GM21447 (cell line): ENCODE measurements around the gene RPP25L.

Experiments used
- ATAC-seq: cut with Tn5 transposase; IDR thresholded peaks from one replicate; pipeline ENCODE4 v1.9.1; 2021; ENCODE audit not compliant: unreplicated experiment

RPP25L gene

GRCh38 chr9:34612788-34613390, 992 bp upstream of the RPP25L start:
- peak; percentile 55 for ATAC-seq

GRCh38 chr9:34611251-34611810, 566 bp downstream of the RPP25L start:
- ATAC-seq, result peak; percentile 25

GRCh38 chr9:34610434-34611206, 1.3 kb downstream of the RPP25L start:
- no peak for ATAC-seq

GRCh38 chr9:34607331-34607730, 4.6 kb downstream of the RPP25L start:
- no peak for ATAC-seq

- ATAC-seq, result no peak
These were observed 5.0 kb downstream of the RPP25L start for GRCh38 chr9:34606905-34607304.

- no peak for ATAC-seq
These were observed 5.7 kb downstream of the RPP25L start for GRCh38 chr9:34606190-34606589.

GRCh38 chr9:34603610-34604231, 8.2 kb downstream of the RPP25L start:
- no peak for ATAC-seq

- no peak for ATAC-seq
These were observed 9.8 kb downstream of the RPP25L start for GRCh38 chr9:34601937-34602573.

GRCh38 chr9:34600908-34601307, 11.0 kb downstream of the RPP25L start:
- no peak for ATAC-seq

GRCh38 chr9:34599546-34599945, 12.4 kb downstream of the RPP25L start:
- no peak for ATAC-seq

- no peak for ATAC-seq
These were observed 17.7 kb downstream of the RPP25L start for GRCh38 chr9:34594177-34594576.

- no peak for ATAC-seq
These were observed 18.8 kb downstream of the RPP25L start for GRCh38 chr9:34592895-34593601.

GRCh38 chr9:34591917-34592866, 19.7 kb downstream of the RPP25L start:
- ATAC-seq, result no peak

- ATAC-seq, result peak; percentile 67
These were observed 20.5 kb downstream of the RPP25L start for GRCh38 chr9:34591248-34591916.

GRCh38 chr9:34590381-34591247, 21.3 kb downstream of the RPP25L start:
- no peak for ATAC-seq

- ATAC-seq, result no peak
These were observed 22.1 kb downstream of the RPP25L start, which contains the start of gene CNTFR for GRCh38 chr9:34589636-34590380. TSS of gene CNTFR (minus strand) at chr9:34589724. CDS start at chr9:34568981, 20,743 bp downstream.
